K562 (cell line): Measurements from ENCODE around the gene SCYL1. TPM values are rescaled to one million over a fixed set of nuclear protein-coding genes. Genes with fewer than 3 reads are reported as not detected.

ENCODE experiments used
- ARNT ChIP-seq, 2 experiments: fragments of 450-650 bp; IDR thresholded peaks; 2 replicates each; pipeline ENCODE4 v1.6.1; 2016; ENCODE audit warnings: mild to moderate bottlenecking in 1 of 2
- E2F1 ChIP-seq: sonication (generic); formaldehyde crosslinking; IDR thresholded peaks from 2 replicates; pipeline ENCODE4 v1.8.1; 2023; ENCODE audit warnings: mild to moderate bottlenecking, missing genetic modification reagents, moderate library complexity
- FOS ChIP-seq: IDR thresholded peaks from 3 replicates; pipeline ENCODE4 v1.6.1; 2011; ENCODE audit not compliant: insufficient read length; ENCODE audit errors: extremely low read depth
- FOXM1 ChIP-seq, 2 experiments: fragments of 450-650 bp in 1 of 2; sonication (generic) in 1 of 2; formaldehyde crosslinking in 1 of 2; IDR thresholded peaks; 2 replicates each; pipeline versions ENCODE4 v1.6.1 to v1.9.0; 2017 to 2022; ENCODE audit warnings: low read depth in 2 of 2, mild to moderate bottlenecking in 2 of 2, missing genetic modification reagents in 1 of 2, moderate library complexity in 1 of 2
- HMBOX1 ChIP-seq: sonication (generic); IDR thresholded peaks from 2 replicates; pipeline ENCODE4 v1.6.1; 2016
- RCOR1 ChIP-seq, 2 experiments: IDR thresholded peaks; 2 replicates each; pipeline ENCODE4 v1.6.1; 2012; ENCODE audit warnings: low read depth in 2 of 2, low read length in 2 of 2, borderline replicate concordance in 1 of 2, improper control_type of control experiment in 1 of 2
- RFX5 ChIP-seq: IDR thresholded peaks from 2 replicates; pipeline ENCODE4 v1.6.1; 2011; ENCODE audit warnings: low read depth, mild to moderate bottlenecking, improper control_type of control experiment, low read length
- SRSF1 ChIP-seq: fragments of 200-400 bp; formaldehyde crosslinking; IDR thresholded peaks from 2 replicates; pipeline ENCODE4 v1.6.1; 2017; ENCODE audit warnings: mild to moderate bottlenecking, low read depth, low read length, moderate library complexity
- STAT5A ChIP-seq: IDR thresholded peaks from 2 replicates; pipeline ENCODE4 v1.6.1; 2012; ENCODE audit warnings: low read length, inconsistent platforms, borderline replicate concordance
- TBP ChIP-seq: optimal IDR thresholded peaks from 2 replicates; pipeline ENCODE3; 2011; ENCODE audit warnings: low read depth, low read length, improper control_type of control experiment
- TCFL5 ChIP-seq: fragments of 250-450 bp; sonication (Bioruptor Pico); conservative IDR thresholded peaks from 2 replicates; pipeline ENCODE4 v1.6.1; 2021; ENCODE audit warnings: mild to moderate bottlenecking, moderate library complexity, matching md5 sums
- THRAP3 ChIP-seq: fragments of 450-650 bp; IDR thresholded peaks from 2 replicates; pipeline ENCODE4 v1.6.1; 2016; ENCODE audit warnings: mild to moderate bottlenecking, inconsistent platforms, borderline replicate concordance
- ZBTB17 ChIP-seq: fragments of 450-650 bp; formaldehyde crosslinking; IDR thresholded peaks from 2 replicates; pipeline ENCODE4 v1.4.0; 2020; ENCODE audit warnings: mild to moderate bottlenecking
- ZBTB8A ChIP-seq: fragments of 450-650 bp; IDR thresholded peaks from 2 replicates; pipeline ENCODE4 v1.6.1; 2018; ENCODE audit warnings: mild to moderate bottlenecking, moderate library complexity; ENCODE audit not compliant: partially characterized antibody
- ZNF12 ChIP-seq: sonication (generic); formaldehyde crosslinking; IDR thresholded peaks from 2 replicates; pipeline ENCODE4 v1.4.0; 2020; ENCODE audit warnings: mild to moderate bottlenecking, missing genetic modification reagents
- ZNF395 ChIP-seq: fragments of 200-800 bp; sonication (Bioruptor generic); IDR thresholded peaks from 2 replicates; pipeline ENCODE4 v1.6.1; 2017; ENCODE audit warnings: missing genetic modification characterization, missing compliant biosample characterization
- ZNF507 ChIP-seq: conservative IDR thresholded peaks from 2 replicates; pipeline ENCODE4 v1.6.1; 2017; ENCODE audit warnings: missing genetic modification characterization, missing compliant biosample characterization
- polyA plus RNA-seq, 8 experiments: library from polyadenylated mRNA; depleted of rRNA in 4 of 8; stranded (reverse) in 5 of 8; unstranded in 3 of 8; fragments of >200 nt; fragmentation: Nextera tagmentation in 2 of 8; fragmentation: Illumina TruSeq in 1 of 8; extraction: Ambion mirVana in 2 of 8; extraction: Trizol in 1 of 8; gene quantifications; 2 replicates each; pipeline versions ENCODE4 v1.2.1 to v1.2.3, GENCODE V29; 2011 to 2014; ENCODE audit warnings: inconsistent platforms in 1 of 8, missing spikeins in 1 of 8
- total RNA-seq, 7 experiments: library from RNA; depleted of rRNA in 6 of 7; stranded (reverse); fragments of >200 nt in 6 of 7; fragmentation: Illumina TruSeq in 2 of 7; extraction: Trizol in 2 of 7; gene quantifications; 2 replicates each; pipeline versions ENCODE4 v1.2.1 to v1.2.3, GENCODE V29; 2011 to 2021; ENCODE audit warnings: low replicate concordance in 1 of 7
- TF ChIP-seq, protein P1 (sequence below), 2 experiments: fragments of 450-650 bp; IDR thresholded peaks; 2 replicates each; pipeline ENCODE4 v1.6.1; 2018; ENCODE audit warnings: mild to moderate bottlenecking in 2 of 2, low read depth in 1 of 2; ENCODE audit not compliant: partially characterized antibody in 2 of 2

SCYL1 gene
- total and polyA plus RNA-seq, 9 of the 15 experiments (the other 6 are each of a cell fraction or from before 2014, with no cell fraction given), result 1.9 to 145 (median 57.6) TPM

DNA sequence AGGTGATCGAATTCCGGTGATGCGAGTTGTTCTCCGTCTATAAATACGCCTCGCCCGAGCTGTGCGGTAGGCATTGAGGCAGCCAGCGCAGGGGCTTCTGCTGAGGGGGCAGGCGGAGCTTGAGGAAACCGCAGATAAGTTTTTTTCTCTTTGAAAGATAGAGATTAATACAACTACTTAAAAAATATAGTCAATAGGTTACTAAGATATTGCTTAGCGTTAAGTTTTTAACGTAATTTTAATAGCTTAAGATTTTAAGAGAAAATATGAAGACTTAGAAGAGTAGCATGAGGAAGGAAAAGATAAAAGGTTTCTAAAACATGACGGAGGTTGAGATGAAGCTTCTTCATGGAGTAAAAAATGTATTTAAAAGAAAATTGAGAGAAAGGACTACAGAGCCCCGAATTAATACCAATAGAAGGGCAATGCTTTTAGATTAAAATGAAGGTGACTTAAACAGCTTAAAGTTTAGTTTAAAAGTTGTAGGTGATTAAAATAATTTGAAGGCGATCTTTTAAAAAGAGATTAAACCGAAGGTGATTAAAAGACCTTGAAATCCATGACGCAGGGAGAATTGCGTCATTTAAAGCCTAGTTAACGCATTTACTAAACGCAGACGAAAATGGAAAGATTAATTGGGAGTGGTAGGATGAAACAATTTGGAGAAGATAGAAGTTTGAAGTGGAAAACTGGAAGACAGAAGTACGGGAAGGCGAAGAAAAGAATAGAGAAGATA lies 25.7 kb upstream of the SCYL1 start, which contains the start of gene MALAT1 (continued):
- TF ChIP-seq, protein P1, sequence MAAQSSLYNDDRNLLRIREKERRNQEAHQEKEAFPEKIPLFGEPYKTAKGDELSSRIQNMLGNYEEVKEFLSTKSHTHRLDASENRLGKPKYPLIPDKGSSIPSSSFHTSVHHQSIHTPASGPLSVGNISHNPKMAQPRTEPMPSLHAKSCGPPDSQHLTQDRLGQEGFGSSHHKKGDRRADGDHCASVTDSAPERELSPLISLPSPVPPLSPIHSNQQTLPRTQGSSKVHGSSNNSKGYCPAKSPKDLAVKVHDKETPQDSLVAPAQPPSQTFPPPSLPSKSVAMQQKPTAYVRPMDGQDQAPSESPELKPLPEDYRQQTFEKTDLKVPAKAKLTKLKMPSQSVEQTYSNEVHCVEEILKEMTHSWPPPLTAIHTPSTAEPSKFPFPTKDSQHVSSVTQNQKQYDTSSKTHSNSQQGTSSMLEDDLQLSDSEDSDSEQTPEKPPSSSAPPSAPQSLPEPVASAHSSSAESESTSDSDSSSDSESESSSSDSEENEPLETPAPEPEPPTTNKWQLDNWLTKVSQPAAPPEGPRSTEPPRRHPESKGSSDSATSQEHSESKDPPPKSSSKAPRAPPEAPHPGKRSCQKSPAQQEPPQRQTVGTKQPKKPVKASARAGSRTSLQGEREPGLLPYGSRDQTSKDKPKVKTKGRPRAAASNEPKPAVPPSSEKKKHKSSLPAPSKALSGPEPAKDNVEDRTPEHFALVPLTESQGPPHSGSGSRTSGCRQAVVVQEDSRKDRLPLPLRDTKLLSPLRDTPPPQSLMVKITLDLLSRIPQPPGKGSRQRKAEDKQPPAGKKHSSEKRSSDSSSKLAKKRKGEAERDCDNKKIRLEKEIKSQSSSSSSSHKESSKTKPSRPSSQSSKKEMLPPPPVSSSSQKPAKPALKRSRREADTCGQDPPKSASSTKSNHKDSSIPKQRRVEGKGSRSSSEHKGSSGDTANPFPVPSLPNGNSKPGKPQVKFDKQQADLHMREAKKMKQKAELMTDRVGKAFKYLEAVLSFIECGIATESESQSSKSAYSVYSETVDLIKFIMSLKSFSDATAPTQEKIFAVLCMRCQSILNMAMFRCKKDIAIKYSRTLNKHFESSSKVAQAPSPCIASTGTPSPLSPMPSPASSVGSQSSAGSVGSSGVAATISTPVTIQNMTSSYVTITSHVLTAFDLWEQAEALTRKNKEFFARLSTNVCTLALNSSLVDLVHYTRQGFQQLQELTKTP (IDR thresholded peaks at IDR 0.05; ENCODE audit: low read depth in 1 of 2, partially characterized antibody in 2 of 2), result peak; percentile 91 to 99
- TF ChIP-seq ZNF507 (tag) (no peak), ZNF395 (no peak), ZBTB17 (CRISPR knock-in tag) (peak; percentile 93), FOXM1 (IDR thresholded peaks at IDR 0.05; ENCODE audit: low read depth) (no peak), FOXM1 (CRISPR knock-in tag; IDR thresholded peaks at IDR 0.05; ENCODE audit: low read depth) (peak; percentile 72; the same call in 1 of the 2 replicates), STAT5A (peak; percentile 68; the same call in 1 of the 2 replicates), TBP (no peak), HMBOX1 (peak; percentile 25; the same call in 1 of the 2 replicates), THRAP3 (peak; percentile 78; the same call in 1 of the 2 replicates), SRSF1 (0 out of 2 replicates have a peak, but pooled peaks have one; percentile 52), ZBTB8A (no peak), RFX5 (peak; percentile 78; the same call in 1 of the 2 replicates), RCOR1 (IDR thresholded peaks at IDR 0.05; ENCODE audit: borderline replicate concordance in 1 of 2, low read depth in 2 of 2, low read length in 2 of 2) (peak in 1 of 2 experiments; percentile 84; a peak in 2 of 4 replicates), ZNF12 (CRISPR knock-in tag) (no peak), TCFL5 (CRISPR knock-in tag) (peak; percentile 79), E2F1 (CRISPR knock-in tag) (peak; percentile 56; the same call in 1 of the 2 replicates), ARNT (IDR thresholded peaks at IDR 0.05) (peak in 1 of 2 experiments; percentile 95; a peak in 2 of 4 replicates), FOS (no peak)
